DMS 273 (cell line): ENCODE measurements around the gene SDR42E2.

ENCODE experiments used
- DNase-seq: peaks from one replicate; lab custom pipeline; 2025; ENCODE audit not compliant: unreplicated experiment; lab: John Stamatoyannopoulos, UW

The SDR42E2 gene

DNA sequence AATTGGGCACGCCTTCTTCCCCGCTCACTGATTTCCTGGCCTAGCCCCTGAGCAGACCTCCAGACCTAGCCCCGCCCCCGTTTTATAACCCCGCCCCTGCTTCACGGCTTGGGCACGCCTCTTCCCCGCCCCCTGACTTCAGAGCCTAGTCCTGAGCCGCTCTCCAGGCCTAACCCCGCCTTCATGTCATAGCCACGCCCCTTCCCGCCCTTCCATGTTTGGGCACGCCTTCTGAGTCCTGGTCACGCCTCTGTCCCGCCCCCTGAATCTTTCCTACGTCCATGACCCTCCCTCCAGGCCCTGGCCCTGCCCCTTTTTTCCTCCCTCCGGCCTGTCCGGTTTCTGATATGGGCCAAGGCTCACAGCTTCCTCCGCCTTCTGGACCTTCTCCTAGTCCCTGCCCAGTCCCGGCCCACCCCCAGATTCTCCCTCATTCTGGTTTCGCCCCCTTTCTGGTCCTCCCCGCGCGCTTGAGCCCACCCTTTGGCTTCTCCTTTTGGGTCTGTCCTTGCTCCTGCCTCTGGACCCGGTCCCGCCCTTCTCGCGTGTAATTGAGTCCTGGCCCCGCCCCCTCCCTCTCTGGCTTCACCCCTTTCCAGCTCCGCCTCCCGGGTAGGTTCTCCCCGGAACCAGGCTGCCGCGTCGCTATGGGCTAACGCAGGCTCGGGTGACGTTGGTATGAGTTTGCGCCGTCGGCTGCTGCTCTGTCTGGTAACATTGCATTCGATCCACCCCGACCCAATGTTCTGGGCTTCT is 28.6 kb downstream of the SDR42E2 start:
- DNase-seq = peak; percentile 100

DNA sequence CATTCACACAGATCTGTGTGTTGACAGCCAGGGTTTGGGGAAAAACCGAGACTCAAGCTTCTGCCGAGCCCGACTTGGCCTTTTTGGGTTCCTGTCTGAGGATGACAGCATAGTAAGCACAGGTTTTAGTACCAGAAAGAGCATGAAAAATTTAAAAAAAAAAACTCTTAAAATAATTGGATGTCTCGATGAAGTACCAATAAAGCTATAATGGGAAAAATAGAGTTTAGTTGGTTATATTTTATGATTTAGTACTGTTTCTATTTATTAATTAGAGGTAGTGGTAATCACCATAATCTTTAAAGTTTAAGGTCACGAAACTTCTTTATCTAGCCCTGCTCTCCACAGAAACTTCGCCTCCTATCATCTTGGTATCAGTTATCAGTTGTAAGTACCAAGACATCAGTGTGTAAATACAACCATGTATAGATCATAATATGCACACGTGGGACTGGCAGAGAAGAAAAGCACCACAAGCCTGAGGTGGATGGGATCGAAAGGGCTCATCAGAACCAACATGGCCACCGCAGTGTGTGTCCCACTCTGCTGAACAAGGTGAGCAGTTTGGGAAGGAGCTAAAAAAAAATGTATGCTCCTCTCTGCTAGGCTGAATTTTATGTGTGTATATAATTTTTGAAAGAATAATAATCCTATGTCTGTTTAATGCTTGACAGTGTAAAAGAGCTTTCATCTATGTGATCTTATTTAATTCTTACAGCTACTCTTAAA is 29.4 kb downstream of the SDR42E2 start:
- DNase-seq = peak; percentile 52

DNA sequence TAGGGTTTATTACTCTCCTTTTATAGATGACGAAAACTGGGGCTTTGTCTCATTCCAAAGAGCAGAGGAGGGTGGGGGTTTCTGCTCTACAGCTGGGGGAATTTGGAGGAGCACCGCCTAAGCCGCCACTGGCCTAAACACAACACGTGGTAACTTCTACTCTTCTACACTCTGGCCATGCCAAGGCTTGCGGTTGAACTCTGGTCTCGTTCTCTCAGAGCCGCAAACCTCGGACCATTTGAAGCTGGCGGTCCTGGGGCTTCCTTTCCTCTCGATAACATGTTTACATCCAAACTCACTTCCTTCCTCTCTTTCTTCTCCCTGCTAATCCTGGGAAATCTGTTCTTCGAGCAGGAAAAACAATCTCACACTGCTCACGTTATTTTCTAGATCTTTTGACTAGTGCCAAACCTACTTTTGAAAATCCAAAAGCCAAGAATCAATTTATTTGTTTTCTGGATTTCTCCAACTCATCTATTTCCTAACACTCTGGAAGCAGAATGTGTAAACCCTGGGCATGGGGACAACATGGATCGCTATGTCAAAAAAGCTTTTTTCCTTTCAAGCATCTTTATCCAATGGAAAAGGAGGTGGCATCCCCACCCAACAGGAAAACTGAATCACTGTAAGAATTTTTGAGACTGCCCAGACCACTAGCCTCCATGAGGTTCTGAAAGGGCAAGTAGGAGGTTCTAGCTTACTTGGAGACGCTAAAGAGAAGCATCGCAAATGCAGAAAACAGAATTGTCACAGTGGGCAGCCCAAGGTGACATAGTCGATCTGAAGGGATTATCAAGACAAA is 30.2 kb downstream of the SDR42E2 start:
- DNase-seq = peak; percentile 66

DNA sequence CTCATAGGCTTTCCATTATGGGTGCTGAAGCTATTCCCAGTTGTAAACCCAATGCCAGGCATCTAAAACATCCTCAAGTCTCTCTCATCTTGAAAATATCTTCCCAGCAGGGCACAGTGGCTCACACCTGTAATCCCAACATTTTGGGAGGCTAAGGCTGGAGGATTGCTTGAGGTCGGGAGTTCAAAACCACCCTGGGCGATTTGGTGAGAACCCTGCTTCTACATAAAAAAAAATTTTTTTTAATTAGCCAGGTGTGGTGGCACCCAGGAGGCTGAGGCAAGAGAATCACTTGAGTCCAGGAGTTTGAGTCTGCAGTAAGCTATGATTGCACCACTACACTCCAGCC is 30.7 kb downstream of the SDR42E2 start:
- no peak for DNase-seq

DNA sequence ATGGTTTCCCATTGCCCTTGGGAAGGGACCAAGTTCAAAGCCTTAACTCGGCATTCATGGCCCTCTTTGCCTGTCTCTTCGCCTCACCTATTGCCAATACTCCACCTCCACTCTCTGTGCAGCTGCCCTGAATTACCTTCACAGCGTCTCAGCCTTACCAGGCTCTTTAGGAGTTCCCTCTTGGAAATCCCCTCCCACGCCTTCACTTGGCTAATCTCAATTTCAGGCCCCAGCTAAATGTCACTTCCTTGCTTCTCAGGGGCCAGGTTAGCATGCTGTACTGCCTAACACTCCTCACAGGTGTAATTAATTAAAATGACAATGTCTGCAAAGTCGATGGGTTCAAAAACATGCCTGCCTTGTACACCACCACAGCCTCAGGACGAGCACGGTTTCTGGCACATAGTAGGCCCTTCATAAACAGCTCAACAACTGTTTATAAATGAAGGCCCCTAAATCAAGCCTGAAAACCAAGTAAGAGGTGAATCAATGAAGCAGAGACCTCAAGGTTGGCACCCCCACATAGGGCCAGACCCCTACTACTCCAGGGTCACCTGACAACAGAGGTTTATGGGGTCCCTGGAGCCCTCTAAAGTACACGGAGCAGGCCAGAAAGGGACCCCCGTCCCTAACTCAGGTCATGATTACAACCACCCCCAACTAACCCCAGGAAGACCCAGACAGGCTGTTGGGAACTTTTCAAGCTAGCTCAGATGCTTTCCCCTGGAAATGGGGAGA is 32.6 kb downstream of the SDR42E2 start:
- DNase-seq = no peak

DNA sequence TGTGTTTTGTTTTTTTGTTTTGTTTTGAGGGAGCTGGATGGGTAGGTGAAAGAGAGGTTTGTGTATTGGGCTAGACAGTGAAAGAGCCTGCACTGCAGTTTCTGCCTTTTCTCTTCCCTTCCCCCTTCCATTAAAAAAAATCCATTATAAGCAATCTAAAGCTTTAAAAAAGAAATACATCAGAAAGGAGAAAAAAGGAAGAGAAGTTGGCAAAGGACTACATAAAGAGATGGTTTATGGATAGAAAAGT is 33.1 kb downstream of the SDR42E2 start:
- DNase-seq = no peak

DNA sequence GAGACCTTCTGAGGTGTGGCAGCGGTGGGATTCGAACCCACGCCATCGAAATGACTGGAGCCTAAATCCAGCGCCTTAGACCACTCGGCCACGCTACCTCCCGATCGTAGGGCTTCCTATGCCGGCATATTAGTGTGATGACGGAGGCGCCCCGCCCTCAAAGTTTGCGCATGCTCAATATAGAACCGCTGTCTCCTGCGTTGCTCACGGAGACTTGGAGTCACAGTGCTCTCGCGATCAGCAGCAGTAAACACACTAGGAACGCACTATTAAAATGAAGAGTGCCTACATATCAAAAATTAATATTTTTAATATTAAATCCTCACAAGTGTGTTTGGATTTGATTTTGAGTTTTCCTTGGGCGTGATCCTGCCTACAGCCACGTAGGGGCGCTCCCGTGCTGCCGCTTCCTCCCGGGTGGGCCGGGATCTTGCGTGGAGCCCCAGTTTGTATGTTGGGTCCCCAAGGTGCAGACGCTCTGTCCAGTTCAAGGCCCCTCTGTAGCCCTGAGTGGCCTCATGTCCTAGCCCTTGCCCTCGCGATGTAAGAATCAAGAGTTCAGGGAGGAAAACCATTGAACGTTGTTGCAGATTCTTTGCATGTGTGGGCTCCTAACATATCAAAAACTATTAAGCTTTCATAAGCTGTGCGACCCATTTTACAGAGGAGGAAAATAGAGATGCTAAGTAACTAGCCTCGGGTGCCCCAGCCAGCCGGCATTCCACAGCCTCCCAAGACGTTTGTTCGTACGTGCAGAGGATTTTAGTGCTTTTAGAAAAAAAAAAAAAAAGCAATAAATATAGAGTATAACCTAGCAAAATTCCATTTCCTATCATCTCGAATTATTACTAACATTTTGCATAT is 33.6 kb downstream of the SDR42E2 start:
- peak; percentile 92 for DNase-seq

DNA sequence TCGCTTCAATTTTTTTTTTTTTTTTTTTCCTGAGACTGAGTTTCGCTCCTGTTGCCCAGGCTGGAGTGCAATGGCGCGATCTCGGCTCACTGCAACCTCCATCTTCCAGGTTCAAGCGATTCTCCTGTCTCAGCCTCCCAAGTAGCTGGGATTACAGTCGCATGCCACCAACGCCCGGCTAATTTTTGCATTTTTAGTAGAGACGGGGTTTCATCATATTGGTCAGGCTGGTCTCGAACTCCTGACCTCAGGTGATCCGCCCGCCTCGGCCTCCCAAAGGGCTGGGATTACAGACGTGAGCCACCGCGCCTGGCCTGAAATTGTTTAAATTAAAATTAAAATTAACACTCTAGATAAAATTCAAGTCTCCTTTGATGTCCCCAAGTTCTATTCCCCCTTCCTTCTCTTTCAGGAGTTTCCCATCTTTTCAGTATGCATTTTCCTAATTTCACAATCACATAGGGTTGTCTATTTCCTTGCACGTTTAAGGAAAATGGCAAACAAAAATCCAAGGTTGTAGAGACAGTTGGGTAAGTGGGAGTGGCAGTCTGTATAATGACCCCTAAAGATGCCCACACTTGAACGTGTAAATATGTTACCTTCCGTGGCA is 34.4 kb downstream of the SDR42E2 start:
- DNase-seq = peak; percentile 25

DNA sequence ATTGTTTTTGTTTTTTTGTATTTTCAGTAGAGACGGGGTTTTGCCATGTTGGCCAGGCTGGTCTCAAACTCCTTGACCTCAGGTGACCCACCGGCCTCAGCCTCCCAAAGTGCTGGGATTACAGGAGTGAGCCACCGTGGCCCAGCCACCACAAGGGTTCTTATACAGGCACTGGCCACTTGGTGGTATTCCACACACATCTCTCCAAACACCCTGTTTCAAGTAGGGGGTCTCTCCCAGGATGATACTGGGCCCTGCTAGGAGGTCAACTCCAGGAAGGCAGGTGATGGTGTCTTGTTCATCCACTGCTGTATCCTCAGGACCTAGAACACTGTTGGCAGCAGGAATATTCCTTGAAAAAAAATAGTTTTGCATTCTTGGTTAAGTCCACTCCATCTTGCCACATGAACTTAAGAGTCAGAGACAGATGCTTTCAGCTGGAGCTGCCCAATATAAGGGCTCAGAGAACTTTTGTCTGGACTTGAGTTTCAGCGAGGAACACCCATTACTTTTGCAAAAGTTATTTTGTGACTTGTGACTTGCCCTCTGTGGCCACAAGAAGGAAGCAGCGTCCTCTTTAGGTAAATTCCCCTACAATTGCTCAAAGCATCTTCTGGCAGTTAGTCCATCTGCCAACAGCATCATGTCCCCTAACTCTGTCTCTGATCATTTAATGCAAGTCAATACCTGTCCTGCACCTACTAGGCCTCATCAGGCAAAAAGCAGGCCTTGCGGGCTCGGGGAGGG is 36.4 kb downstream of the SDR42E2 start:
- DNase-seq = no peak

DNA sequence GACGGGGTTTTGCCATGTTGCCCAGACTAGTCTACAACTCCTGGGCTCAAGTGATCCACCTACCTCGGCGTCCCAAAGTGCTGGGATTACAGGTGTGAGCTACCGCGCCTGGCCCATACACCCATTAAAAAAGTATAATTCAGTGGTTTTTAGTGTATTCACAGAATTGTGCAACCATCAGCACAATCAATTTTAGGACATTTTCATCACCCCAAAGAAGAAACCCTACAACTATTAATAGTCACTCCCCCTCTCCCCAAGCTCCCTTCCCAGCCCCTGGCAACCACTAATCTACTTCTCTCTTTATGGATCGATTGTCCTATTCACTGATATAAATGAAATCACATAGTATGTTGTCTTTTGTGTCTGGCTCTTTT is 39.9 kb downstream of the SDR42E2 start:
- DNase-seq = no peak

DNA sequence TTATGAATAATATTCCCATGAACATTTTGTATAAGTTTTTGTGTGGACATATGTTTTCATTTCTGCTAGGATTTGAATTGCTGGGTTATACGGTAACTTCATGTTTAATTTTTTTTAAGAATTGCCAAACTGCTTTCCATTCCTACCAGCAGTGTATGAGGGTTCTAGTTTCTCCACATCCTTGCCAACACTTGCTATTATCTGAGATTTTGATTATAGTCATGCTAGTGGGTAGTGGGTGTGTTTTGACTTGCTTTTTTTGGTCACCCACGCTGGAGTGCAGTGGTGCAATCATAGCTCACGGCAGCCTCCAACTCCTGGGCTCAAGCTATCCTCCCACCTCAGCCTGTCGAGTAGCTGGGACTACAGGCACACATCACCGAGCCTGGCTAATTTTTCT is 40.8 kb downstream of the SDR42E2 start:
- DNase-seq = no peak

DNA sequence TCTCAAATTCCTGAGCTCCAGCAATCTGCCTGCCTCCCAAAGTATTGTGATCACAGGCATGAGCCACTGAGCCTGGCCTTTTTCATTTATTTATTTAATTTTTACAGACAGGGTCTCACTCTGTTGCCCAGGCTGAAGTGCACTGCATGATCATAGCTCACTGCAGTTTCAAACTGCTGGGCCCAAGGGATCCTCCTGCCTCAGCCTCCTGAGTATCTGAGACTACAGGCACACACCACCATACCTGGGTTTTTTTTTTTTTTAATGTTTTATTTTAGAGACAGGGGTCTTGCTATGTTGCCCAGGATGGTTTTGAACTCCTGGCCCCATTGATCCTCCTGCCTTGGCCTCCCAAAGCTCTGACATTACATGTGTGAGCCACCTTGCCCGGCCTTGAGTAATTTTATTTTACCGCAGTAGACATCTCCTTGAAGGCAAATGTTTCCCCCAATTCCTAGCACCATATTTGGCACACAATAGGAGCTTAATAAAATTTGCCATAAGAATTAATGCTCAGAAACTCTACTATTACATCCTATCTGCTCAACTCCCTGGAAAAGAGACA is 41.9 kb downstream of the SDR42E2 start:
- DNase-seq = no peak

DNA sequence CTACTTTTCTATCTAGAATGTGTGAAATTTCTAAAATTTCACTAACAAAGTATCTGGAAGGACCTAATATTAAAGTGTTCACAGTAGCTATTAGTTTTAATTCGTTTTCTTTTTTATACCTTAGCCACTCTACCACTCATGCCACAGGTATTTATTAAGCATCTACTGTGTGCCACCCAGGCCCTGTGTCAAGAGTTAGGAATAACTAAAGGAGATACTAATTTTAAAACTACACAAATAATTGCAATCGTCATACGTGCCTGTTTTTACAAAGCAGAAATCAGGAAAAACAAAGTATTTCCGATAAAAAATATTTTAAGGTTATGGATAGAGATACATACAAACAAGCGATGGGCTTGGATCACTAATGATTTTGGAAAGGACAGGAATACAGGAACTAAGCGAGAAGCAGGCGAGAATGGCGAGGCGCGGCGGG is 43.3 kb downstream of the SDR42E2 start:
- no peak for DNase-seq

DNA sequence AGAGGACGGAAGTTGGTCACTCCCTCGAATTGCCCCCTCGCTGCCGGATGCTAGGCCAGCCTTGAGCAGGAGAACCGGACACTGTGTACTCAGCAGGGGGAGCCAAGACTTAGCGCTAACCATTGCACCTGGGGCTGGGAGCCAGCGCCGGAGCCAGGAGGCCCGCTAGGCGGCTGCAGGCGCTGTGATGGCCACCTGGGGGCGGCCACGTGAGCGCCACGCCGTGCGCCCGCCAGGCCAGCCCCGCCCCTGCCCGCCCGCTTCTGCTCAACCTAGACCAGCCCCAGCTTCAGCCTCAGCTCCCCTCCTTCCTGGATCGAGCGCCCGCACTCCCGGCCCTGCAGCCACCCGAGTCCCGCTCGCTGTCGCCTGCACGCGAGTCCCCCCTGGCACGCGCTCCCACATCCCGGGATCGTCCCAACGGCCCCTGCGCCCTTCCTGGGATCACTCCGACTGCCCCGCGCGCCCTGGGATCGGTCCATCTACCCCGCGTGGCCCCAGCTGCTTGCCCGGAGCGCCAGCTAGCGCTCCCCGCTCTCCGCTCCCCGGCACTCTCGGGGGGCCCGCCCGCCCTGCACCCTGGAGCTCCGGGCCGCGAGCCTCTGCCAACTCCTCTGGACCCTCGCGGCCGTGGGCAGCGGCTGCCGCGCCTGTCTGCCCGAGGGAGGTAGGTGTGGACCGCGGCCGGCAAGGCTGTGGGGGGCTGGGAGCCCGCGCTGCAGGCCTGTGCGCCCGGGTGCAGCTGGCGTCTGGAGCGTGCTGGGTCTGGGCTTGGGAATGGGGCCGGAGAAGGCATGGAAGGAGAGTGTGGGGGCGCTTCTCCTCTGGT is 43.9 kb downstream of the SDR42E2 start, which contains the start of gene EEF2K:
EEF2K (plus strand) TSS at position 266 of the 829 bp plus-strand sequence. CDS start 19,452 bp downstream, outside the sequence.
- peak; percentile 97 for DNase-seq

DNA sequence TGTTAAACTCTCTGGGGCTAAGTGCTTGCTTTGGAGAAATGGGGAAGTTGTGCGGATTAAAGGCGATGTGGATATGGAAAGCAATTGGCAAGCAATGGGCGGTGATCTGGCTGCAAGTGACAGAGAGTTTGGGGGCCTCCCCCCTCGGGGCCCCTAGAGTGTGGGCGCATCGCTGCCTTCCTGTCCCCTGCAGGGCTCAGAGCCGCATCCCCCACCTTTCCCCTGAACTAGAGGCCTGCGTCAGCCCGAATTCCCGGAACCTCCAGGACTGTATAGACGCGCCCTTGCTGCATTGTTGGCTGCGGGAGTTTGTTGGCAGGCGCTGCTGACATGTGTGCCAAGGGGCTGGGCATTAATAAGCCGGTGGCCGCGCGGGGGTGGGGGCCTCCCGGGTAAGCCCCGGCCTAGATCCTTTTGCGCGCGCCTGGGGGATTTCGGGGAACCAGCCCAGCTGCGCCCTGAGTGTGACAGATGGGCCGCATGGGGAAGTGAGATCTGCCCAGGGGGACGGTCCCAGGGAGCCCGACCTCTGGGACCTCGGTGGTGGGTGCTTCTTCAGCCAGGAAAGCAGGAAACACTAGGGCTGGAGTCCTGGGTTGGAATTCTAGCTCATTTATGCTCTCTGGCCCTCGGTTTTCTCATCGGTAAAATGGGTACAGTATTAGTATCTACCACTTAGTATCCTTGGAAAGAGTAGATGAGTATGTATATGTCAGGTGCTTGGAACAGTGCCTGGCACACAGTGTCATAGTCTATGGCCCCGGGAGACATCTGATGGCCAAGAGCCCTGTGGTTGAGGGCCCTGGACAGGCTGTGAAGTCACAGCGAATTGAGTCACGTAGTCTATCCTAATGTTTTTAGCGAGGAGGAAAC is 44.8 kb downstream of the SDR42E2 start:
- DNase-seq = peak; percentile 93

DNA sequence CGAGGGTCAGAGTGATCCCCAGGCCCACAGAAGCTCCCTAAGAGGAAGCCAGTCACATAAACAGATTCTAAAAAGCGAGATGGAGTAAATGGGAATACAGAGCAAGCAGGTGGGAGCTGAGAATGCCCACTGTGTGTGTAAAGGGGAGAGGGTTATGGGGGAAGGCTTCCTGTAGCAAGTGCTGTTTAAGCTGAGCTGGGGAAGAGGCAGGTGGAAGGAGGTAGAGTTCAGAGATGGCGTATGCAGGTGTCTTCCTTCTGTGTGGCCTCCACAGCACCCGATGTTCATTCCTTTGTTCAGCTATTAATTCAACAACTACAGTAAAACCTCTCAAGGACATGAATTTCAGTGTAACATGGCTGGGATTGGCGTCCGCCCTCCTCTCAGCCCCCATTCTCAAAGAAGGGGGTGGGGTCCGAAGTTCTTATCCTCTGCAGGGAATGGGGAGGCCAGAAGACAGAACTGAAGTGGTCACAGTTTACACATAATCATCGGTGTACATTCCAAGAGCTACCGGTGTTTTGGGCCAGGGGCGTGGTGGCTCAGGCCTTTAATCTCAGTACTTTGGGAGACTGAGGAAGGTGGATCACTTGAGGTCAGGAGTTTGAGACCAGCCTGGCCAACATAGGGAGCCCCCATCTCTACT is 45.5 kb downstream of the SDR42E2 start:
- no peak for DNase-seq

DNA sequence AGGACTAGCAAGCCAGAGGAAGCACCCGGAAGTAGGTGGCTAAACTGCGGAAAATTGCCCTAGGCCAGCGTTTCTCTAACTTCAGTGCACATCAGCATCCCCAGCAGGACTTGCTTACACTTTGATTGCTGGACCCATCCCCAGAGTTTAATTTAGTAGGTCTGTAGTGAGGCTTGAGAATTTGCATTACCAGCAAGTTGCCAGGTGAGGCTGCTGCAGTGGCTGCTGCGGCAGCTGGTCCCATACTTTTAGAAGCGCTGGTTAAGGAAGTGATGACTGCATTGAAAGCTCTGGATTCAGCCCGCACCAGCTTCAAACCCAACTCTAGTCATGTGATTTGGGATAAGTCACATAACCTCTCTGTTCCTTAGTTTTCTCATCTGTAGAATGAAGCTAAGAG is 48.0 kb downstream of the SDR42E2 start:
- DNase-seq = no peak
